HL-60 (cell line): ENCODE data around the gene RASA1.
A peak's percentile ranks its signal among the peaks of the same experiment; 100 is the strongest.

Experiments used
- DNase-seq, 2 experiments: peaks; one replicate each; pipeline ENCODE4 v3.0.0-alpha.2; 2010 to 2020; ENCODE audit warnings: low read depth in 1 of 2, low spot score in 1 of 2
- H3K27ac ChIP-seq: fragments of 250-450 bp; sonication (Bioruptor Pico); replicated peaks from 2 replicates; pipeline ENCODE4 v1.5.1; 2020; ENCODE audit warnings: mild to moderate bottlenecking, moderate library complexity
- H3K27me3 ChIP-seq: fragments of 250-450 bp; sonication (Bioruptor Pico); 2 replicates; pipeline ENCODE4 v1.5.1; 2021; ENCODE audit warnings: mild to moderate bottlenecking, moderate library complexity; ENCODE audit not compliant: insufficient read depth, poor library complexity, severe bottlenecking
- H3K4me3 ChIP-seq: replicated peaks from 2 replicates; pipeline ENCODE4 v1.5.1; 2011; ENCODE audit warnings: mild to moderate bottlenecking, control low read depth, low read length; ENCODE audit not compliant: insufficient read depth
- CTCF ChIP-seq: IDR thresholded peaks from one replicate; pipeline ENCODE4 v1.5.1; 2011; ENCODE audit warnings: low read length, control low read depth, inconsistent platforms; ENCODE audit not compliant: insufficient read depth
- GABPA ChIP-seq: IDR thresholded peaks from 2 replicates; pipeline ENCODE4 v1.6.1; 2012; ENCODE audit warnings: low read depth
- POLR2AphosphoS5 ChIP-seq: IDR thresholded peaks from 2 replicates; pipeline ENCODE4 v1.6.1; 2012; ENCODE audit warnings: low read depth
- SPI1 ChIP-seq: IDR thresholded peaks from 2 replicates; pipeline ENCODE4 v1.6.1; 2012; ENCODE audit warnings: low read depth, mild to moderate bottlenecking, borderline replicate concordance
- long read RNA-seq: library from polyadenylated mRNA; unstranded; transcript quantifications from one replicate; pipeline ENCODE4 v2.0.0, GENCODE V29; 2020
- TF ChIP-seq, protein P1 (sequence below): IDR thresholded peaks from 2 replicates; pipeline ENCODE4 v1.6.1; 2012; ENCODE audit warnings: low read depth; ENCODE audit not compliant: insufficient replicate concordance

The RASA1 gene
- long read RNA-seq, partial matches to known transcripts: 3 of 5 reads
- long read RNA-seq, other reads (novel, unspliced or antisense): 1 of 5 reads

GRCh38 chr5:87267574-87268125 lies at the start of gene RASA1:
TSS of gene RASA1 (plus strand) at chr5:87267883. CDS start at chr5:87268452, 569 bp downstream.
- TF ChIP-seq, protein P1, sequence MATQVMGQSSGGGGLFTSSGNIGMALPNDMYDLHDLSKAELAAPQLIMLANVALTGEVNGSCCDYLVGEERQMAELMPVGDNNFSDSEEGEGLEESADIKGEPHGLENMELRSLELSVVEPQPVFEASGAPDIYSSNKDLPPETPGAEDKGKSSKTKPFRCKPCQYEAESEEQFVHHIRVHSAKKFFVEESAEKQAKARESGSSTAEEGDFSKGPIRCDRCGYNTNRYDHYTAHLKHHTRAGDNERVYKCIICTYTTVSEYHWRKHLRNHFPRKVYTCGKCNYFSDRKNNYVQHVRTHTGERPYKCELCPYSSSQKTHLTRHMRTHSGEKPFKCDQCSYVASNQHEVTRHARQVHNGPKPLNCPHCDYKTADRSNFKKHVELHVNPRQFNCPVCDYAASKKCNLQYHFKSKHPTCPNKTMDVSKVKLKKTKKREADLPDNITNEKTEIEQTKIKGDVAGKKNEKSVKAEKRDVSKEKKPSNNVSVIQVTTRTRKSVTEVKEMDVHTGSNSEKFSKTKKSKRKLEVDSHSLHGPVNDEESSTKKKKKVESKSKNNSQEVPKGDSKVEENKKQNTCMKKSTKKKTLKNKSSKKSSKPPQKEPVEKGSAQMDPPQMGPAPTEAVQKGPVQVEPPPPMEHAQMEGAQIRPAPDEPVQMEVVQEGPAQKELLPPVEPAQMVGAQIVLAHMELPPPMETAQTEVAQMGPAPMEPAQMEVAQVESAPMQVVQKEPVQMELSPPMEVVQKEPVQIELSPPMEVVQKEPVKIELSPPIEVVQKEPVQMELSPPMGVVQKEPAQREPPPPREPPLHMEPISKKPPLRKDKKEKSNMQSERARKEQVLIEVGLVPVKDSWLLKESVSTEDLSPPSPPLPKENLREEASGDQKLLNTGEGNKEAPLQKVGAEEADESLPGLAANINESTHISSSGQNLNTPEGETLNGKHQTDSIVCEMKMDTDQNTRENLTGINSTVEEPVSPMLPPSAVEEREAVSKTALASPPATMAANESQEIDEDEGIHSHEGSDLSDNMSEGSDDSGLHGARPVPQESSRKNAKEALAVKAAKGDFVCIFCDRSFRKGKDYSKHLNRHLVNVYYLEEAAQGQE: no peak
- TF ChIP-seq POLR2AphosphoS5 (0 out of 2 replicates have a peak, but pooled peaks have one; percentile 31), GABPA (0 out of 2 replicates have a peak, but pooled peaks have one; percentile 8)
- peak; percentile 65 to 90 for DNase-seq
- Histone ChIP-seq H3K4me3 (peak within 1 kb of the TSS; percentile 77), H3K27ac (peak within 1 kb of the TSS; percentile 87), H3K27me3 (no peaks in the 10 kb centered on the region)

DNA sequence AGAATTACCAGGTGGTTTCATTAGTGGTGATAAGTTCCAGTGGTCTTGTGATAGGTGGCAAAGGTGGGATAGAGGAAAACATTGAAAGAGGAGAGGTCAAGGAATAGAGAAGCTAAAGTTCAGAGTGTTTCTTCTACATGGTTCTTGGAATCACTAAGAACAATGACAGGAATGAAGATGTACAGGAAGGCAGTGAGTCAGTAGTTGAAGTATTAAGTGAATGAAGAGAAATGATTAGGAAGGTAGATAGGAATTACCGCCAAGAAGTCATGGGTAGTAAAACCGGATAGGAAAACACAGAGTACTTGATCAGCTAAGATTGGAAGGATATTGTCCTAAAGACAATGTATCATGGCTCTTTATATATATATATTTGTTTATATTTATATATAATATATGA lies 37.9 kb upstream of the RASA1 start:
- H3K27ac ChIP-seq: no peak overlapping the region
- H3K4me3 ChIP-seq: no peak overlapping the region
- no peak for DNase-seq
- no peaks in the 10 kb centered on the region for H3K27me3 ChIP-seq
- no peak for TF ChIP-seq POLR2AphosphoS5
- TF ChIP-seq, protein P1: no peak
- no peak for TF ChIP-seq CTCF
- no peak for TF ChIP-seq SPI1
- TF ChIP-seq GABPA: no peak

- H3K27me3 ChIP-seq: no peaks in the 10 kb centered on the region
- H3K27ac ChIP-seq: no peak overlapping the region
- no peak overlapping the region for H3K4me3 ChIP-seq
- no peak for DNase-seq
- TF ChIP-seq POLR2AphosphoS5: no peak
- TF ChIP-seq GABPA: no peak
- no peak for TF ChIP-seq CTCF
- TF ChIP-seq, protein P1: no peak
- no peak for TF ChIP-seq SPI1
These were observed 36.5 kb upstream of the RASA1 start for GRCh38 chr5:87231037-87231808.
